ENCODE measurements around the gene LUZP2.

The LUZP2 gene

DNA sequence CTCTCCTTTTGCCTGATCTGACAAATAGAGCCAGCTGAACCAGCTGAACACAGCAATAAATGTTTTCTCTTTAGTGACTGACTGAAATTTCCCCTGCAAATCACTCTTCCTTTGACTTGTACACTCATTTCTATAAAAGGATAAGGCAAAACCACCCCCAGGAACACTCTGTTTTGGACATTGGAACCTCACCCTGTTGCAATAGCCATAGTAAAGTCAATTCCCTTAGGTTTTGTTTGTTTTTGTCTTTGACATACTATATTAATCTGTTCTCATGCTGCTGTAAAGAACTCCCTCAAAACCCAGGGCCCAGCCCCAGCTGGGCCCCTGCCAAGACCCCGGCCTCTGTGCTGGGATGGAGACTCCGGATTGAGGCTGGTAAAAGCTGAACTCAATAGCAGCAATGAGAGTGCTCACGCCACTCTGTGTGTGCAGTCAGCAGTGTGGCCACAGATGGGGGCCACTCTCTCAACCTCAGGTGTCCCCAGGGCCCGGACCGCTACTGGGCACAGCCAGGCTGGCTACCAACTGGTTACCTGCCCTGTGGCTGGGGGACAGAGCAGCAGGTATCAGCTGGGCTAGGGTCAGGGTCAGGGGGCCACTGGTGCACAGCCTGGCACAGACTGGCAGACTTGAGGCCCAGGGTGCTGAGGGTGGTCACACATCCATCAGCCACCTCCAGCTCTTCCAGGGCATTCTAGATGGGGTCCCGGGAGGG, 597.4 kb downstream of the LUZP2 start:
- Histone ChIP-seq H3K4me2 (ENCODE audit: low read depth, low read length, poor library complexity, severe bottlenecking) (no peak overlapping the region), H3K4me3 (ENCODE audit: insufficient read depth, low read length, poor library complexity, severe bottlenecking) (no peak overlapping the region), H3K9me2 (replicated peaks; ENCODE audit: insufficient read depth, low read length) (no peaks in the 10 kb centered on the region), H3F3A (ENCODE audit: insufficient read depth) (no peaks in the 10 kb centered on the region), H3K27ac (ENCODE audit: low read depth, low read length) (no peak overlapping the region), H3K9me3 (ENCODE audit: insufficient read depth, low read length) (no peaks in the 10 kb centered on the region), H3K9ac (ENCODE audit: low read length) (no peak overlapping the region), H3K36me3 (ENCODE audit: low read length) (no peaks in the 10 kb centered on the region), H3K27me3 (ENCODE audit: low read length) (no peaks in the 10 kb centered on the region), H4K20me1 (ENCODE audit: low read depth, low read length) (no peaks in the 10 kb centered on the region), H3K79me2 (ENCODE audit: insufficient read depth, low read length) (no peaks in the 10 kb centered on the region), H2AFZ (ENCODE audit: low read depth, low read length, severe bottlenecking) (peak overlapping the region; percentile 5)
- no peak for TF ChIP-seq EZH2phosphoT487 (conservative IDR thresholded peaks at IDR 0.05; ENCODE audit: low read length)
- TF ChIP-seq, protein P1, sequence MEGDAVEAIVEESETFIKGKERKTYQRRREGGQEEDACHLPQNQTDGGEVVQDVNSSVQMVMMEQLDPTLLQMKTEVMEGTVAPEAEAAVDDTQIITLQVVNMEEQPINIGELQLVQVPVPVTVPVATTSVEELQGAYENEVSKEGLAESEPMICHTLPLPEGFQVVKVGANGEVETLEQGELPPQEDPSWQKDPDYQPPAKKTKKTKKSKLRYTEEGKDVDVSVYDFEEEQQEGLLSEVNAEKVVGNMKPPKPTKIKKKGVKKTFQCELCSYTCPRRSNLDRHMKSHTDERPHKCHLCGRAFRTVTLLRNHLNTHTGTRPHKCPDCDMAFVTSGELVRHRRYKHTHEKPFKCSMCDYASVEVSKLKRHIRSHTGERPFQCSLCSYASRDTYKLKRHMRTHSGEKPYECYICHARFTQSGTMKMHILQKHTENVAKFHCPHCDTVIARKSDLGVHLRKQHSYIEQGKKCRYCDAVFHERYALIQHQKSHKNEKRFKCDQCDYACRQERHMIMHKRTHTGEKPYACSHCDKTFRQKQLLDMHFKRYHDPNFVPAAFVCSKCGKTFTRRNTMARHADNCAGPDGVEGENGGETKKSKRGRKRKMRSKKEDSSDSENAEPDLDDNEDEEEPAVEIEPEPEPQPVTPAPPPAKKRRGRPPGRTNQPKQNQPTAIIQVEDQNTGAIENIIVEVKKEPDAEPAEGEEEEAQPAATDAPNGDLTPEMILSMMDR (IDR thresholded peaks at IDR 0.05; ENCODE audit: insufficient read depth, low read length, poor library complexity, severe bottlenecking), result no peak

DNA sequence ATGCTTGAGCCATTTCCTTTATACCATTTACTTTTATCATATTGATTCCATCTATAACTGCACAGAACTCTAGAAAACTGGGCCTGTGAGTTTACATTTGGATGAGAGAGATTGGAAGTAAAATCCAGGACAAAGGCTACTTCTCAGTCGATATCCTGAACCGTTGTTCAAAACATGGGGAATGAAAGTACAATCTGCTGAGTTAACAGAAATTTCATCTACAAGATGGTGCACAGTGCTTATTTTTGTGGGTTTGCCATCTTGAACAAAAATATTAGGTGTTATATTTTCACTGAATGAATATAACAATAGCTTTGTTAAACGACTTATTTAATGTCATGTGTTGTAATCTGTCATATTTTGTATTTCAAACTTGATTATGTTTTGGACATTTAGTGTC, 622.6 kb downstream of the LUZP2 start:
- H3K36me3 ChIP-seq (ENCODE audit: low read length), result no peaks in the 10 kb centered on the region
- H3K9me2 ChIP-seq (replicated peaks; ENCODE audit: insufficient read depth, low read length), result no peaks in the 10 kb centered on the region
- H3K27me3 ChIP-seq (ENCODE audit: low read length), result no peaks in the 10 kb centered on the region
- H3K79me2 ChIP-seq (ENCODE audit: insufficient read depth, low read length), result no peaks in the 10 kb centered on the region
- no peaks in the 10 kb centered on the region for H3K9me3 ChIP-seq (ENCODE audit: insufficient read depth, low read length)
- no peak overlapping the region for H3K4me2 ChIP-seq (ENCODE audit: low read depth, low read length, poor library complexity, severe bottlenecking)
- no peak overlapping the region for H3K9ac ChIP-seq (ENCODE audit: low read length)
- no peak overlapping the region for H2AFZ ChIP-seq (ENCODE audit: low read depth, low read length, severe bottlenecking)
- H3K4me3 ChIP-seq (ENCODE audit: insufficient read depth, low read length, poor library complexity, severe bottlenecking), result no peak overlapping the region
- TF ChIP-seq, protein P1 (IDR thresholded peaks at IDR 0.05; ENCODE audit: insufficient read depth, low read length, poor library complexity, severe bottlenecking), result no peak
- TF ChIP-seq EZH2phosphoT487 (conservative IDR thresholded peaks at IDR 0.05; ENCODE audit: low read length), result no peak
- no peaks in the 10 kb centered on the region for H3F3A ChIP-seq (ENCODE audit: insufficient read depth)
- H3K27ac ChIP-seq (ENCODE audit: low read depth, low read length), result no peak overlapping the region
- no peaks in the 10 kb centered on the region for H4K20me1 ChIP-seq (ENCODE audit: low read depth, low read length)
